Prostate gland (tissue), 2 donors: Measurements from ENCODE around the gene ONECUT1. TPM values are rescaled to one million over a fixed set of nuclear protein-coding genes. Genes with fewer than 3 reads are reported as not detected.

ENCODE experiments used
- DNase-seq: peaks from one replicate; pipeline ENCODE4 v3.0.0-alpha.2; 2019; ENCODE audit warnings: low spot score
- H3K27ac ChIP-seq, 2 donors: fragments of 200-600 bp; sonication (generic); 2 replicates each; pipeline ENCODE4 v1.5.1; 2017 to 2019
- H3K27me3 ChIP-seq: fragments of 200-600 bp; sonication (generic); replicated peaks from 2 replicates; pipeline ENCODE4 v1.5.1; 2019; ENCODE audit not compliant: insufficient read depth
- H3K36me3 ChIP-seq, 2 donors: fragments of 200-600 bp; sonication (generic); 1 replicate in 1 of 2; 2 replicates in 1 of 2; pipeline versions ENCODE4 v1.5.1 to v1.8.1; 2017 to 2019
- H3K4me1 ChIP-seq: fragments of 200-600 bp; sonication (generic); replicated peaks from 2 replicates; pipeline ENCODE4 v1.5.1; 2019
- H3K4me3 ChIP-seq, 2 donors: fragments of 200-600 bp; sonication (generic); 2 replicates each; pipeline ENCODE4 v1.5.1; 2017 to 2019
- H3K9me3 ChIP-seq: fragments of 200-600 bp; sonication (generic); 2 replicates; pipeline ENCODE4 v1.5.1; 2017
- CTCF ChIP-seq, 4 experiments: fragments of 200-600 bp in 2 of 4; fragments of 450-650 bp in 2 of 4; sonication (generic) in 2 of 4; IDR thresholded peaks; 1 replicate in 3 of 4; 2 replicates in 1 of 4; pipeline ENCODE4 v1.5.1; 2016 to 2019; ENCODE audit warnings: antibody characterized with exemption in 4 of 4, mild to moderate bottlenecking in 2 of 4, moderate library complexity in 2 of 4
- POLR2A ChIP-seq: fragments of 450-650 bp; IDR thresholded peaks from one replicate; pipeline ENCODE4 v1.6.1; 2016; ENCODE audit warnings: antibody characterized with exemption, mild to moderate bottlenecking
- POLR2AphosphoS5 ChIP-seq: sonication (generic); formaldehyde crosslinking; IDR thresholded peaks from one replicate; pipeline ENCODE4 v1.6.1; 2017; ENCODE audit warnings: antibody characterized with exemption
- WGBS: methylation state at CpG from one replicate; pipeline ENCODE4 v1.1.5; 2018; 5-methylcytosine and 5-hydroxymethylcytosine counted together
- intact Hi-C: fragments of 100-400 bp; cut with DNase I; formaldehyde crosslinking; loops from one replicate; pipeline ENCODE4 v1.14.2; 2022
- total RNA-seq, 2 donors: library from RNA; depleted of rRNA; stranded (reverse); fragments of >200 nt; gene quantifications; one replicate each; pipeline ENCODE4 v1.1.0, GENCODE V29; 2016

Gene ONECUT1
- total RNA-seq, 2 donors from 2014 or later: 1.3 TPM; not detected in 1

GRCh38 chr15:52796753-52797520 lies 6.8 kb upstream of the ONECUT1 start:
- no peak overlapping the region for H3K27ac ChIP-seq
- TF ChIP-seq POLR2AphosphoS5 (no peak), POLR2A (no peak), CTCF (IDR thresholded peaks at IDR 0.05) (no peak)
- no peaks in the 10 kb centered on the region for H3K4me1 ChIP-seq
- no peak overlapping the region for H3K4me3 ChIP-seq
- 5% methylated on average over 8 of the region's 8 CpGs for WGBS
- no peaks in the 10 kb centered on the region for H3K36me3 ChIP-seq
- intact Hi-C loops: no loop called here
- no peak for DNase-seq
- peaks cover 59% of the 10 kb centered on the region for H3K27me3 ChIP-seq
- H3K9me3 ChIP-seq: no peaks in the 10 kb centered on the region

GRCh38 chr15:52796228-52796521 lies 6.0 kb upstream of the ONECUT1 start:
- intact Hi-C loops: no loop called here
- no peak for TF ChIP-seq CTCF (IDR thresholded peaks at IDR 0.05)
- TF ChIP-seq POLR2A: no peak
- TF ChIP-seq POLR2AphosphoS5: no peak

GRCh38 chr15:52795464-52796227 lies 5.5 kb upstream of the ONECUT1 start:
- Histone ChIP-seq H3K4me1 (no peaks in the 10 kb centered on the region), H3K9me3 (no peaks in the 10 kb centered on the region), H3K36me3 (no peaks in the 10 kb centered on the region), H3K27ac (no peak overlapping the region), H3K4me3 (no peak overlapping the region), H3K27me3 (peaks cover 56% of the 10 kb centered on the region)
- DNase-seq: no peak
- TF ChIP-seq POLR2A: no peak
- no peak for TF ChIP-seq CTCF (IDR thresholded peaks at IDR 0.05)
- no peak for TF ChIP-seq POLR2AphosphoS5
- intact Hi-C loops: no loop called here
- 8% methylated on average over 20 of the region's 31 CpGs for WGBS

More at GRCh38 chr15:52796228-52796521, 6.0 kb upstream of the ONECUT1 start:
- Histone ChIP-seq H3K9me3 (no peaks in the 10 kb centered on the region), H3K27me3 (peaks cover 54% of the 10 kb centered on the region), H3K4me1 (no peaks in the 10 kb centered on the region), H3K4me3 (no peak overlapping the region), H3K36me3 (no peaks in the 10 kb centered on the region), H3K27ac (no peak overlapping the region)
- DNase-seq: no peak
- WGBS: 3% methylated on average over 7 of the region's 9 CpGs

- Histone ChIP-seq H3K36me3 (no peaks in the 10 kb centered on the region), H3K4me3 (no peak overlapping the region), H3K4me1 (no peaks in the 10 kb centered on the region), H3K9me3 (no peaks in the 10 kb centered on the region), H3K27me3 (peaks cover 55% of the 10 kb centered on the region), H3K27ac (no peak overlapping the region)
- DNase-seq: no peak
- 3% methylated on average over 43 of the region's 43 CpGs for WGBS
- intact Hi-C loops: no loop called here
- TF ChIP-seq POLR2A (no peak), CTCF (IDR thresholded peaks at IDR 0.05) (no peak), POLR2AphosphoS5 (no peak)
Observed at GRCh38 chr15:52794665-52795463, 4.7 kb upstream of the ONECUT1 start.
